ENCODE results near the gene RIPOR2. TPM values are rescaled to one million over a fixed set of nuclear protein-coding genes. Genes with fewer than 3 reads are reported as not detected.

The RIPOR2 gene
- polyA plus RNA-seq, 4 donors: 1.0 to 3.1 (median 1.7) TPM

DNA sequence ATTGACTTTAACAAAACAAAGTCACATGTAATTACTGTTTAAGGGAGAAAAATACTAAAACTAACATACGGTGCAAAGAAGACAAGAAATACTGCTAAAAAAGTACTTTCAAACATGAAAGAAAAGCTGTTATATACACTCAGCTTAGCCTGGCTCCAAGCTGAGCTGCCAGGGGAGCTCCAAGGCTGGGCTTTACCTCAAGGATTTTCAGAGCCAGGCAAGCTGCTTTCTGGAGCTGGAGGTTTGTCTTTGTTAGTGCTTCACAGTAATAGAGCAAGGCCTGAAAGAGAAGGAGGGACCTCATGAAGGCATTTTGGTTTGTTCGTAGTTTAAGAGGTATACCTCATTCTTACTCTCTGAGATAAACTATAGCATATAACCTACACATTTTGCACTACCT lies 117.4 kb downstream of the RIPOR2 start:
- Histone ChIP-seq H3K9me3 (ENCODE audit: control insufficient read depth in 2 of 2, insufficient read depth in 1 of 2, low read depth in 1 of 2, low read length in 1 of 2) (no peaks in the 10 kb centered on the region), H3K4me1 (ENCODE audit: control insufficient read depth in 3 of 3, insufficient read depth in 2 of 3, low read depth in 1 of 3, low read length in 2 of 3) (no peaks in the 10 kb centered on the region), H3K27me3 (ENCODE audit: control insufficient read depth in 3 of 3, insufficient read depth in 3 of 3, low read length in 3 of 3) (no peaks in the 10 kb centered on the region), H3K36me3 (ENCODE audit: control insufficient read depth in 3 of 3, insufficient read depth in 2 of 3, low read depth in 1 of 3, low read length in 3 of 3) (no peaks in the 10 kb centered on the region), H3K27ac (ENCODE audit: low read depth in 1 of 3, low read length in 2 of 3) (no peak overlapping the region), H3K4me3 (ENCODE audit: low read depth in 1 of 3, low read length in 3 of 3) (no peak overlapping the region)
- WGBS, 3 donors: 92 to 97% (median 93%) methylated on average over 2 of the region's 2 CpGs
- no peak for DNase-seq
- no peak for FAIRE-seq

DNA sequence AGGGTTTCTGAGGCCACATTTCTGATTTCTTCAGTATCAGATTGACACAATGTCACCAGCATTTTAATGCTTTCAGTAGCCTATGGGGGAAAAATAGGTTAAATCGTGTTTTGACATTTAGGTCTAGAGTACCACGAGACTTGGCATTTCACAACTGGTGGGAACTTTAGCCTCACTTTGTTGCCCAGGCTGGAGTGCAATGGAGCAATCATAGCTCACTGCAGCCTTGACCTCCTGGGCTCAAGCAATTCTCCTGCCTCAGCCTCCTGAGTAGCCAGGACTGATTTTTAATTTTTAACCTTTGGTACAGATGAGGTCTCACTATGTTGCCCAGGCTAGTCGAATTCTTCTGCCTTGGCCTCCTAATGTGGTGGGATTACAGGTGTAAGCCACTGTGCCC lies 126.0 kb downstream of the RIPOR2 start:
- Histone ChIP-seq H3K9me3 (ENCODE audit: control insufficient read depth in 2 of 2, insufficient read depth in 1 of 2, low read depth in 1 of 2, low read length in 1 of 2) (no peaks in the 10 kb centered on the region), H3K36me3 (ENCODE audit: control insufficient read depth in 3 of 3, insufficient read depth in 2 of 3, low read depth in 1 of 3, low read length in 3 of 3) (peaks cover 0 to 3% (median 0%) of the 10 kb centered on the region in 3 donors), H3K27me3 (ENCODE audit: control insufficient read depth in 3 of 3, insufficient read depth in 3 of 3, low read length in 3 of 3) (no peaks in the 10 kb centered on the region), H3K4me1 (ENCODE audit: control insufficient read depth in 3 of 3, insufficient read depth in 2 of 3, low read depth in 1 of 3, low read length in 2 of 3) (no peaks in the 10 kb centered on the region), H3K27ac (ENCODE audit: low read depth in 1 of 3, low read length in 2 of 3) (no peak overlapping the region), H3K4me3 (ENCODE audit: low read depth in 1 of 3, low read length in 3 of 3) (no peak overlapping the region)
- 64 to 86% (median 65%) methylated on average over 3 of the region's 3 CpGs for WGBS, 3 donors
- FAIRE-seq (no peak), DNase-seq (no peak)

DNA sequence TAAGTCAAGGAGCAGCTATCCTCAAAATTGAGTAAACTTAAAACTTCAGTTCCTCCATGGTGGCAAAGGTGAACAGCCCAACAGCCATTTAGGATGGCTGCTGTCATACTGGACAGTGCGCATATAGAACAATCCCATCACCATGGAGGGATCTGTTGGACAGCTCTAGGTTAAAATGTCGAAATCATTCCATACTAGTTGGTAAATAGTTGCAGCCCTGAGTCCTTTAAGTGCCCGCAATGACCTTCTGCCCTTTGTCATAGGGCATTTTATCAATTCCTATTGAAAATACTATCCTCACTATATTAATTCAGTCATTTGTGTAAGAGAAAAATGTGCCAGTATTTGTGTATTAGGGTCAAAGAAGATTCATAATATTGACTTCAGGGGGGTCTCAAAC lies 128.2 kb downstream of the RIPOR2 start:
- DNase-seq: no peak
- FAIRE-seq: no peak
- peaks cover 0 to 3% (median 0%) of the 10 kb centered on the region in 3 donors for H3K36me3 ChIP-seq (ENCODE audit: control insufficient read depth in 3 of 3, insufficient read depth in 2 of 3, low read depth in 1 of 3, low read length in 3 of 3)
- WGBS, 3 donors: 83 to 93% (median 88%) methylated on average over 3 of the region's 3 CpGs
- no peaks in the 10 kb centered on the region for H3K9me3 ChIP-seq (ENCODE audit: control insufficient read depth in 2 of 2, insufficient read depth in 1 of 2, low read depth in 1 of 2, low read length in 1 of 2)
- no peaks in the 10 kb centered on the region for H3K27me3 ChIP-seq (ENCODE audit: control insufficient read depth in 3 of 3, insufficient read depth in 3 of 3, low read length in 3 of 3)
- H3K4me3 ChIP-seq (ENCODE audit: low read depth in 1 of 3, low read length in 3 of 3): no peak overlapping the region
- H3K27ac ChIP-seq (ENCODE audit: low read depth in 1 of 3, low read length in 2 of 3): no peak overlapping the region
- H3K4me1 ChIP-seq (ENCODE audit: control insufficient read depth in 3 of 3, insufficient read depth in 2 of 3, low read depth in 1 of 3, low read length in 2 of 3): peaks cover 0 to 2% (median 0%) of the 10 kb centered on the region in 3 donors

DNA sequence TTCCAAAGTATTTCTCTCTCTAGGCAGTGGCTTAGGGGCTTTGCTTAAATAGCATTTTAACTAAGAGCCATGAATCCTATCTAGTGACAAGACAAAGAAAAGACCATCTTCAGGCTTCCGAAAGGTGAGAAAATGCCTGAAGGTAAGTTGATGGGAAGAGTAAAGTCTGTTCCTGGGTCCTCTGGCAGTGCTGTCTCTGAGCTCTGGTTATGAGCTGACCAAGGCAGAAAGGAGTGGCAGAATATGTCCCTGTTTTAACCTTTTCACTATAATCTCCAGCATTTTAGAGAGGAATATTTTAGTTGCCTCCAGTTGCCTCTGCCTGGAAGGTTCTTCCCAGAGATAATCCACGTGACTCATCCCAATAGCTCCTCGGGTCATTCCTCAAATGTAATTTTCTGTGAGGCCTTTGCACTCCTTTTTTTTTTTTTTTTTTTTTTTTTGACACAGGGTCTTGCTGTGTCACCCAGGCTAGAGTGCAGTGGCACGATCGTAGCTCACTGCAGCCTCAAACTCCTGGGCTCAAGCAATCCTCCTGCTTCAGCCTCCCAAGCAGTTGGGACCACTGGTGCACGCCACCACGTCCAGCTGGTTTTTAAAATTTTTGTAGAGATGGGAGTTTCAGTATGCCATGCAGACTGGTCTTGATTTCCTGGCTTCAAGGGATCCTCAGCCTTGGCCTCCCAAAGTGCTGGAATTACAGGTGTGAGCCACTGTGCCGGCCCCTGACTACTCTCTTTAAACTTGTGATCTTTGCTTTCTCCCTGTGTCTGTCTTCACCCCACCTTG lies 133.3 kb downstream of the RIPOR2 start:
- FAIRE-seq (no peak), DNase-seq (no peak)
- WGBS, 3 donors: 83 to 94% (median 89%) methylated on average over 8 of the region's 8 CpGs
- Histone ChIP-seq H3K36me3 (ENCODE audit: control insufficient read depth in 3 of 3, insufficient read depth in 2 of 3, low read depth in 1 of 3, low read length in 3 of 3) (peaks cover 0 to 3% (median 0%) of the 10 kb centered on the region in 3 donors), H3K4me3 (ENCODE audit: low read depth in 1 of 3, low read length in 3 of 3) (no peak overlapping the region), H3K4me1 (ENCODE audit: control insufficient read depth in 3 of 3, insufficient read depth in 2 of 3, low read depth in 1 of 3, low read length in 2 of 3) (peaks cover 0 to 2% (median 0%) of the 10 kb centered on the region in 3 donors), H3K27ac (ENCODE audit: low read depth in 1 of 3, low read length in 2 of 3) (no peak overlapping the region), H3K27me3 (ENCODE audit: control insufficient read depth in 3 of 3, insufficient read depth in 3 of 3, low read length in 3 of 3) (no peaks in the 10 kb centered on the region), H3K9me3 (ENCODE audit: control insufficient read depth in 2 of 2, insufficient read depth in 1 of 2, low read depth in 1 of 2, low read length in 1 of 2) (no peaks in the 10 kb centered on the region)

DNA sequence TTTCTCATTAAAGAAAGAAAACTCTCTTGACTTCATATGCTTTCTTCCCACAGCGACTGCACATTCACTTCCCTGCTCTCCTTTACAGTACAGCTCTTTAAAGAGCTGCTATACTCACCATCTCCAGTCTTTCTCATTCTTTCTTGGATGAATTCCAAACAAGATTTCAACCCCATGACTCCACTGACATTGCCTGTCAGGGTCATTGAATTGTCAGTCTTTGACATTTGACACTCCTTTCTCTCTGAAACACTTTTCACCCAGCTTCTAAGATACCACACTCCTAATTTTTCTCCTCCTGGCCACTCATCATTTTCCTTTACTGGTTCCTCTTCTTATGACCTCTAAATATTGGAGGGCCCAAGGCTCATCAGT lies 136.2 kb downstream of the RIPOR2 start:
- Histone ChIP-seq H3K27me3 (ENCODE audit: control insufficient read depth in 3 of 3, insufficient read depth in 3 of 3, low read length in 3 of 3) (no peaks in the 10 kb centered on the region), H3K4me3 (ENCODE audit: low read depth in 1 of 3, low read length in 3 of 3) (no peak overlapping the region), H3K9me3 (ENCODE audit: control insufficient read depth in 2 of 2, insufficient read depth in 1 of 2, low read depth in 1 of 2, low read length in 1 of 2) (no peaks in the 10 kb centered on the region), H3K36me3 (ENCODE audit: control insufficient read depth in 3 of 3, insufficient read depth in 2 of 3, low read depth in 1 of 3, low read length in 3 of 3) (no peaks in the 10 kb centered on the region), H3K4me1 (ENCODE audit: control insufficient read depth in 3 of 3, insufficient read depth in 2 of 3, low read depth in 1 of 3, low read length in 2 of 3) (peaks cover 0 to 2% (median 0%) of the 10 kb centered on the region in 3 donors), H3K27ac (ENCODE audit: low read depth in 1 of 3, low read length in 2 of 3) (no peak overlapping the region)
- 79 to 99% (median 85%) methylated on average over 1 of the region's 1 CpG for WGBS, 3 donors
- DNase-seq (no peak), FAIRE-seq (no peak)

DNA sequence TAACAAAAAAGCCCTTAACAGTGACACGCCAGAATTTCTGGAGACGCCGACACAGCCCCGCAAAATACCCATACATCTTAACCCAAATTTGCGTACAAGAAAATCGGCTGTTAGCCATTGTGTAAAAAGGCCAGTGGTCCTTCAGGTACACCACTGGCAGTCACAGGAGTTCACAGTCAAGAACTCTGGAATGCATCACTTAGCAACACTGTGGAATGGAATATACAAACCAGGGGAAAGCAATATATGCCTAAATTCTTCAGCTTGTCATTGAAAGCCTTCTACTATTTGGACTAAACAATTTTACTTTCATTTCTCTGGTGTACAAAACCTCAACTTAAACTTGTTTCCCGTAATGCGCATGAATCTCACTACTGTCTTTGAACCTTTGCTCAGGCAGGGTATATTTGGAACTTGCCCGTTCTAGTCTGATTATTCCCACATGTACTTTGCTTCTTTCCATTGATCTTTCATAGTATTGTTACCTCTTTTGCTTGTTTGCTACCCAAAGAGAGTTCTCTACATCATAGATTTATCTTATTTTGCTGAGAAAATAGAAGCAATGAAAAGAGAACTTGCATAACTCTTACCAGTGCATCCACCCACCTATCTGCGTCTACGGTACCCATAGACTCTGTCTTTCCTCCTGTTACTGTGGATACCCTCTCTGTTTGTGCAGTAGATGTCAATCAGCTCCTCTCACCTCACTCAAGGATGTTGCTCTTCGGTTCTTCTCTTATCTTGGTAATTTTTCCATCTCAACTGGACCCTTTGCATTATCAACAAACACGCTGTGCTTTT lies 136.8 kb downstream of the RIPOR2 start, which contains the start of gene ARMH2:
TSS of gene ARMH2 (minus strand) at position 178 of the 801 bp plus-strand sequence. CDS start at position 118, 60 bp downstream.
- peaks cover 0 to 2% (median 0%) of the 10 kb centered on the region in 3 donors for H3K4me1 ChIP-seq (ENCODE audit: control insufficient read depth in 3 of 3, insufficient read depth in 2 of 3, low read depth in 1 of 3, low read length in 2 of 3)
- DNase-seq: no peak
- H3K27ac ChIP-seq (ENCODE audit: low read depth in 1 of 3, low read length in 2 of 3): no peak within 1 kb of the TSS
- no peak for FAIRE-seq
- no peaks in the 10 kb centered on the region for H3K9me3 ChIP-seq (ENCODE audit: control insufficient read depth in 2 of 2, insufficient read depth in 1 of 2, low read depth in 1 of 2, low read length in 1 of 2)
- no peak within 1 kb of the TSS for H3K4me3 ChIP-seq (ENCODE audit: low read depth in 1 of 3, low read length in 3 of 3)
- no peaks in the 10 kb centered on the region for H3K36me3 ChIP-seq (ENCODE audit: control insufficient read depth in 3 of 3, insufficient read depth in 2 of 3, low read depth in 1 of 3, low read length in 3 of 3)
- H3K27me3 ChIP-seq (ENCODE audit: control insufficient read depth in 3 of 3, insufficient read depth in 3 of 3, low read length in 3 of 3): no peaks in the 10 kb centered on the region
- WGBS, 3 donors: 87 to 92% (median 87%) methylated on average over 13 of the region's 13 CpGs

DNA sequence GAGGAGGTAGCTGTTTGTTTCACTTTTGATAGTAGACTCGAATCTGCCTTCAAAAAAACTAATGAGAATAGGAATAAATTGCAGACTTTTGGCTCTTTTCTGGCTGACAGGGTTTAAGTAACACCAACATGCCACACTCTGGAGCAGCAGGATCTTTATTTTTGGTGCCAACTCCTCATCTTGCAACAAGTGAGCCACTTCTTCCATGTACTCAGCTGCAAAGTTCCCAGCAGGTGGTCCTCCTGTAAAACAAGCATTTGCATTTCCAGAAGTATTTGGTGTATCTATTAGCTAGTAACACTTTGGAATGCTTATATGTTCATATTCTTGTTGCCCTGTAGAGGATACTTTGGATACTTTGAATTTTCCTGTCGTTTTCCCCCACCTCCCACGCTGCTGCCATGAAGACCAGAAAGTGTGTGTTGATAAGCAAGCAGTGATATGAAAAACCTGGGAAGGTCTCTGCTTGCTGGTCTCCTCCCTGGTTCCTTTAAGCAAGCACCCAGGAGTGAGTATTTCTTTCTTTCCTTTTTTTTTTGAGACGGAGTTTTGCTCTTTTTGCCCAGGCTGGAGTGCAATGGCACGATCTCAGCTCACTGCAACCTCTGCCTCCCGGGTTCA lies 138.1 kb downstream of the RIPOR2 start:
- FAIRE-seq (no peak), DNase-seq (no peak)
- Histone ChIP-seq H3K36me3 (ENCODE audit: control insufficient read depth in 3 of 3, insufficient read depth in 2 of 3, low read depth in 1 of 3, low read length in 3 of 3) (no peaks in the 10 kb centered on the region), H3K4me3 (ENCODE audit: low read depth in 1 of 3, low read length in 3 of 3) (no peak overlapping the region), H3K9me3 (ENCODE audit: control insufficient read depth in 2 of 2, insufficient read depth in 1 of 2, low read depth in 1 of 2, low read length in 1 of 2) (no peaks in the 10 kb centered on the region), H3K27me3 (ENCODE audit: control insufficient read depth in 3 of 3, insufficient read depth in 3 of 3, low read length in 3 of 3) (no peaks in the 10 kb centered on the region), H3K27ac (ENCODE audit: low read depth in 1 of 3, low read length in 2 of 3) (no peak overlapping the region), H3K4me1 (ENCODE audit: control insufficient read depth in 3 of 3, insufficient read depth in 2 of 3, low read depth in 1 of 3, low read length in 2 of 3) (no peaks in the 10 kb centered on the region)
- WGBS, 3 donors: 71 to 84% (median 82%) methylated on average over 6 of the region's 6 CpGs

DNA sequence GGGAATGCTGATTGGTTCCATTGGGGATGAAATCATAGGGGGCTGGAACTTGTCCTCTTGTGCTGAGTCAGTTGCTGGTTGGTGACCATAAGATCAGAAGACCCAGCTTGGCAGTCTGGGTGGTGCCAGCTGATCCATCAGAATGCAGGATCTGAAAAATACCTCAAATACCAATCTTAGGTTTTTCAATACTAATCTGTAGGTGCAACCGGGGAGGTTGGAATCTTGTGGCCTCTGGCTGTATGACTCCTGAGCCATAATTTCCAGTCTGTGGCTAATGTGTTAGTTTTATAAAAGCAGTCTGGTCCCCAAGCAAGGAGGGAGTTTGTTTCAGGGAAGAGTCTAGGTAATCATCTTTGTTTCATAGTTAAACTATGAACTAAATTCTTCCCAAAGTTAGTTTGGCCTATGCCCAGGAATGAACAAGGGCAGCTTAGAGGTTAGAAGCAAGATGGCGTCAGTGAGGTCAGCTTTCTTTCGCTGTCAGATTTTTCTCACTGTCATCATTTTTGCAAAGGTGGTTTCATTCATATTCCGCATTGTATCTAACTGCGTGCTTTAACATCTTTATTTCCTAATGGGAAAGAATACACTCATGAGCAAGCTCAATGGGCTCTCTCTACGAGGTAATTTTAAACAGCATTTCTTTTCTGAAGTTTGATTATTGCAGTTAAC lies 139.0 kb downstream of the RIPOR2 start:
- no peak for FAIRE-seq
- WGBS, 3 donors: 93 to 97% (median 96%) methylated on average over 6 of the region's 6 CpGs

More for the DNA sequence above, 139.0 kb downstream of the RIPOR2 start:
- DNase-seq: no peak
- Histone ChIP-seq H3K9me3 (ENCODE audit: control insufficient read depth in 2 of 2, insufficient read depth in 1 of 2, low read depth in 1 of 2, low read length in 1 of 2) (no peaks in the 10 kb centered on the region), H3K27me3 (ENCODE audit: control insufficient read depth in 3 of 3, insufficient read depth in 3 of 3, low read length in 3 of 3) (no peaks in the 10 kb centered on the region), H3K4me1 (ENCODE audit: control insufficient read depth in 3 of 3, insufficient read depth in 2 of 3, low read depth in 1 of 3, low read length in 2 of 3) (no peaks in the 10 kb centered on the region), H3K27ac (ENCODE audit: low read depth in 1 of 3, low read length in 2 of 3) (no peak overlapping the region), H3K36me3 (ENCODE audit: control insufficient read depth in 3 of 3, insufficient read depth in 2 of 3, low read depth in 1 of 3, low read length in 3 of 3) (no peaks in the 10 kb centered on the region), H3K4me3 (ENCODE audit: low read depth in 1 of 3, low read length in 3 of 3) (no peak overlapping the region)
